ENCODE measurements around the gene KCNJ6. TPM values are rescaled to one million over a fixed set of nuclear protein-coding genes. Genes with fewer than 3 reads are reported as not detected.

Gene KCNJ6
- total RNA-seq, 1 experiment from 2014 or later: not detected

GRCh38 chr21:37821092-37821491 lies 95.2 kb downstream of the KCNJ6 start:
- DNase-seq (ENCODE audit: low spot score): no peak

GRCh38 chr21:37819372-37819771 lies 96.9 kb downstream of the KCNJ6 start:
- no peak for DNase-seq (ENCODE audit: low spot score)

GRCh38 chr21:37817242-37817641 lies 99.0 kb downstream of the KCNJ6 start:
- no peak for DNase-seq (ENCODE audit: low spot score)

GRCh38 chr21:37815893-37816292 lies 100.4 kb downstream of the KCNJ6 start:
- no peak for DNase-seq (ENCODE audit: low spot score)

GRCh38 chr21:37811711-37812110 lies 104.5 kb downstream of the KCNJ6 start:
- DNase-seq (ENCODE audit: low spot score): no peak

GRCh38 chr21:37808261-37808660 lies 108.0 kb downstream of the KCNJ6 start:
- no peak for DNase-seq (ENCODE audit: low spot score)

GRCh38 chr21:37805266-37805665 lies 111.0 kb downstream of the KCNJ6 start:
- no peak for DNase-seq (ENCODE audit: low spot score)

GRCh38 chr21:37804001-37804400 lies 112.3 kb downstream of the KCNJ6 start:
- no peak for DNase-seq (ENCODE audit: low spot score)

GRCh38 chr21:37803101-37803651 lies 113.1 kb downstream of the KCNJ6 start:
- no peak for DNase-seq (ENCODE audit: low spot score)

- DNase-seq (ENCODE audit: low spot score): peak; percentile 54
These were observed 115.7 kb downstream of the KCNJ6 start for GRCh38 chr21:37800456-37801061.

- DNase-seq (ENCODE audit: low spot score): peak; percentile 27
These were observed 116.2 kb downstream of the KCNJ6 start for GRCh38 chr21:37800057-37800455.

GRCh38 chr21:37799211-37800056 lies 116.8 kb downstream of the KCNJ6 start:
- no peak for DNase-seq (ENCODE audit: low spot score)

- DNase-seq (ENCODE audit: low spot score): no peak
These were observed 118.9 kb downstream of the KCNJ6 start for GRCh38 chr21:37797403-37797802.

- DNase-seq (ENCODE audit: low spot score): no peak
These were observed 120.2 kb downstream of the KCNJ6 start for GRCh38 chr21:37796011-37796410.

- peak; percentile 44 for DNase-seq (ENCODE audit: low spot score)
These were observed 122.6 kb downstream of the KCNJ6 start for GRCh38 chr21:37793660-37794059.

GRCh38 chr21:37792046-37792445 lies 124.2 kb downstream of the KCNJ6 start:
- DNase-seq (ENCODE audit: low spot score): no peak

GRCh38 chr21:37790905-37791304 lies 125.4 kb downstream of the KCNJ6 start:
- no peak for DNase-seq (ENCODE audit: low spot score)

- DNase-seq (ENCODE audit: low spot score): no peak
These were observed 127.8 kb downstream of the KCNJ6 start for GRCh38 chr21:37788503-37788902.

- DNase-seq (ENCODE audit: low spot score): peak; percentile 84
These were observed 128.8 kb downstream of the KCNJ6 start for GRCh38 chr21:37787456-37787855.

GRCh38 chr21:37784591-37785318 lies 131.5 kb downstream of the KCNJ6 start:
- DNase-seq (ENCODE audit: low spot score): no peak

- DNase-seq (ENCODE audit: low spot score): peak; percentile 22
These were observed 133.2 kb downstream of the KCNJ6 start for GRCh38 chr21:37783016-37783415.
